ENCODE data around the gene TJP2. TPM values are rescaled to one million over a fixed set of nuclear protein-coding genes. Genes with fewer than 3 reads are reported as not detected.

Gene TJP2
- total and polyA plus RNA-seq, 10 of the 15 experiments (the other 5 are each of a cell fraction or from before 2014, with no cell fraction given), result 6.4 to 59.9 (median 29.7) TPM

GRCh38 chr9:69170231-69170630 is 3.8 kb upstream of the TJP2 start:
- intact Hi-C loops (cut with micrococcal nuclease; ENCODE audit: unreplicated experiment), result loop anchor here (10.0 kb wide), 2 partner anchors 525 to 595 kb away; partner anchors contain the start of gene PTAR1
- no peak overlapping the region for H3K9ac ChIP-seq (ENCODE audit: control insufficient read depth, insufficient read depth, low read length)

More at GRCh38 chr9:69170231-69170630, 3.8 kb upstream of the TJP2 start:
- no peaks in the 10 kb centered on the region for H3K27me3 ChIP-seq (replicated peaks in 1 of 2; ENCODE audit: control insufficient read depth in 2 of 2, insufficient read depth in 2 of 2, low read length in 1 of 2)
- POLR2A ChIA-PET, result no interaction called here
- no peak overlapping the region for H3K4me2 ChIP-seq (ENCODE audit: control insufficient read depth, insufficient read depth)
- no peak for ATAC-seq
- peaks cover 2% of the 10 kb centered on the region for H3K79me2 ChIP-seq (ENCODE audit: control insufficient read depth, insufficient read depth, low read length)
- no peaks in the 10 kb centered on the region for H4K20me1 ChIP-seq (ENCODE audit: control insufficient read depth, insufficient read depth)
- RAD21 ChIA-PET (ENCODE audit: unreplicated experiment), result interaction anchor here (0.7 kb wide), 1 partner anchor 204 kb away, joined by 3 read pairs; no protein-coding TSS in a partner anchor
- SMC1A ChIA-PET (ENCODE audit: uncharacterized antibody, unreplicated experiment), result interaction anchor here (3.5 kb wide), 1 partner anchor 24 kb away, joined by 22 read pairs; no protein-coding TSS in a partner anchor
- peaks cover 5% of the 10 kb centered on the region for H3K4me1 ChIP-seq (ENCODE audit: control insufficient read depth, insufficient read depth, low read length)
- WGBS (ENCODE audit: insufficient coverage, insufficient replicate concordance, low lambda C conversion rate, missing lambda C conversion rate), result 100% methylated on average over 1 of the region's 1 CpG
- CTCF ChIA-PET, result no interaction called here
- TF ChIP-seq, protein P1, sequence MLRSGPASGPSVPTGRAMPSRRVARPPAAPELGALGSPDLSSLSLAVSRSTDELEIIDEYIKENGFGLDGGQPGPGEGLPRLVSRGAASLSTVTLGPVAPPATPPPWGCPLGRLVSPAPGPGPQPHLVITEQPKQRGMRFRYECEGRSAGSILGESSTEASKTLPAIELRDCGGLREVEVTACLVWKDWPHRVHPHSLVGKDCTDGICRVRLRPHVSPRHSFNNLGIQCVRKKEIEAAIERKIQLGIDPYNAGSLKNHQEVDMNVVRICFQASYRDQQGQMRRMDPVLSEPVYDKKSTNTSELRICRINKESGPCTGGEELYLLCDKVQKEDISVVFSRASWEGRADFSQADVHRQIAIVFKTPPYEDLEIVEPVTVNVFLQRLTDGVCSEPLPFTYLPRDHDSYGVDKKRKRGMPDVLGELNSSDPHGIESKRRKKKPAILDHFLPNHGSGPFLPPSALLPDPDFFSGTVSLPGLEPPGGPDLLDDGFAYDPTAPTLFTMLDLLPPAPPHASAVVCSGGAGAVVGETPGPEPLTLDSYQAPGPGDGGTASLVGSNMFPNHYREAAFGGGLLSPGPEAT (IDR thresholded peaks at IDR 0.05; ENCODE audit: low read depth), result no peak
- TF ChIP-seq NFYB (IDR thresholded peaks at IDR 0.05; ENCODE audit: insufficient read depth, low read depth, low read length) (no peak), POLR2AphosphoS5 (IDR thresholded peaks at IDR 0.05; ENCODE audit: low read length) (no peak), NR2C2 (IDR thresholded peaks at IDR 0.05; ENCODE audit: borderline replicate concordance, control insufficient read depth, insufficient read length, low read depth) (no peak), CTCF (IDR thresholded peaks at IDR 0.05 in 2 of 3, conservative IDR thresholded peaks at IDR 0.05 in 1 of 3; ENCODE audit: control insufficient read depth in 2 of 3, extremely low read depth in 1 of 3, insufficient read depth in 1 of 3, low read depth in 3 of 3, low read length in 3 of 3) (no peak), SMAD1 (IDR thresholded peaks at IDR 0.05; ENCODE audit: low read depth, partially characterized antibody) (no peak), IRF4 (IDR thresholded peaks at IDR 0.05; ENCODE audit: low read depth, low read length) (no peak), TCF3 (IDR thresholded peaks at IDR 0.05; ENCODE audit: borderline replicate concordance, insufficient read depth, low read depth, low read length) (no peak), LARP7 (IDR thresholded peaks at IDR 0.05) (no peak), ZSCAN29 (IDR thresholded peaks at IDR 0.05) (no peak), CBX3 (IDR thresholded peaks at IDR 0.05; ENCODE audit: borderline replicate concordance, low read depth) (no peak), WRNIP1 (IDR thresholded peaks at IDR 0.05; ENCODE audit: borderline replicate concordance, low read depth, low read length) (no peak), BMI1 (IDR thresholded peaks at IDR 0.05; ENCODE audit: borderline replicate concordance) (no peak)
- TF ChIP-seq, protein P2, sequence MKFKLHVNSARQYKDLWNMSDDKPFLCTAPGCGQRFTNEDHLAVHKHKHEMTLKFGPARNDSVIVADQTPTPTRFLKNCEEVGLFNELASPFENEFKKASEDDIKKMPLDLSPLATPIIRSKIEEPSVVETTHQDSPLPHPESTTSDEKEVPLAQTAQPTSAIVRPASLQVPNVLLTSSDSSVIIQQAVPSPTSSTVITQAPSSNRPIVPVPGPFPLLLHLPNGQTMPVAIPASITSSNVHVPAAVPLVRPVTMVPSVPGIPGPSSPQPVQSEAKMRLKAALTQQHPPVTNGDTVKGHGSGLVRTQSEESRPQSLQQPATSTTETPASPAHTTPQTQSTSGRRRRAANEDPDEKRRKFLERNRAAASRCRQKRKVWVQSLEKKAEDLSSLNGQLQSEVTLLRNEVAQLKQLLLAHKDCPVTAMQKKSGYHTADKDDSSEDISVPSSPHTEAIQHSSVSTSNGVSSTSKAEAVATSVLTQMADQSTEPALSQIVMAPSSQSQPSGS (IDR thresholded peaks at IDR 0.05; ENCODE audit: low read length), result no peak
- no TSS peak for BruUV-seq (replicated peaks)
- FAIRE-seq, result no peak
- no peak overlapping the region for H3K4me3 ChIP-seq
- DNase-seq (ENCODE audit: low read depth, low spot score), result no peak
- no peak overlapping the region for H3K27ac ChIP-seq (ENCODE audit: control insufficient read depth, insufficient read depth)
- in situ Hi-C loops (cut with MboI), result no loop called here
- no peak overlapping the region for H2AFZ ChIP-seq (ENCODE audit: control insufficient read depth, low read depth, low read length)
- H3K9me3 ChIP-seq (replicated peaks; ENCODE audit: control insufficient read depth, insufficient read depth, low read length), result no peaks in the 10 kb centered on the region
- no peaks in the 10 kb centered on the region for H3K36me3 ChIP-seq (ENCODE audit: control insufficient read depth in 2 of 2, insufficient read depth in 2 of 2, low read length in 1 of 2)

Data from GM12878 (cell line).